NCI-H748 (cell line): Measurements from ENCODE around the gene SLC2A9.

Experiments used
- DNase-seq: peaks from one replicate; lab custom pipeline; 2025; ENCODE audit not compliant: unreplicated experiment; lab: John Stamatoyannopoulos, UW

The SLC2A9 gene

GRCh38 chr4:9968472-9968871 is 52.8 kb downstream of the SLC2A9 start:
- no peak for DNase-seq

GRCh38 chr4:9964879-9965278 is 56.4 kb downstream of the SLC2A9 start:
- DNase-seq: no peak

- no peak for DNase-seq
Observed at GRCh38 chr4:9963328-9963727, 58.0 kb downstream of the SLC2A9 start.

- DNase-seq: no peak
Observed at GRCh38 chr4:9962611-9963314, 58.5 kb downstream of the SLC2A9 start.

- no peak for DNase-seq
Observed at GRCh38 chr4:9954468-9954867, 66.8 kb downstream of the SLC2A9 start.

GRCh38 chr4:9953089-9953488 is 68.2 kb downstream of the SLC2A9 start:
- DNase-seq: no peak

GRCh38 chr4:9952415-9952950 is 68.8 kb downstream of the SLC2A9 start:
- DNase-seq: no peak

- no peak for DNase-seq
Observed at GRCh38 chr4:9949573-9949972, 71.7 kb downstream of the SLC2A9 start.

GRCh38 chr4:9947168-9948062 is 73.9 kb downstream of the SLC2A9 start:
- DNase-seq: no peak

GRCh38 chr4:9946170-9946569 is 75.1 kb downstream of the SLC2A9 start:
- no peak for DNase-seq

- DNase-seq: no peak
Observed at GRCh38 chr4:9944431-9945425, 76.6 kb downstream of the SLC2A9 start.

GRCh38 chr4:9943761-9944160 is 77.5 kb downstream of the SLC2A9 start:
- DNase-seq: no peak

GRCh38 chr4:9942921-9943600 is 78.2 kb downstream of the SLC2A9 start:
- no peak for DNase-seq

GRCh38 chr4:9942139-9942538 is 79.2 kb downstream of the SLC2A9 start:
- no peak for DNase-seq

- DNase-seq: no peak
Observed at GRCh38 chr4:9940041-9940440, 81.3 kb downstream of the SLC2A9 start.

GRCh38 chr4:9938933-9939332 is 82.4 kb downstream of the SLC2A9 start:
- no peak for DNase-seq

- no peak for DNase-seq
Observed at GRCh38 chr4:9937078-9937477, 84.2 kb downstream of the SLC2A9 start.

- DNase-seq: no peak
Observed at GRCh38 chr4:9936129-9936644, 85.1 kb downstream of the SLC2A9 start.

- DNase-seq: no peak
Observed at GRCh38 chr4:9933956-9934355, 87.3 kb downstream of the SLC2A9 start.

- DNase-seq: no peak
Observed at GRCh38 chr4:9933184-9933583, 88.1 kb downstream of the SLC2A9 start.
